Gastrocnemius medialis (tissue), 4 donors: ENCODE data around the gene HSP90AB1. TPM values are rescaled to one million over a fixed set of nuclear protein-coding genes. Genes with fewer than 3 reads are reported as not detected.
A peak's percentile ranks its signal among the peaks of the same experiment; 100 is the strongest.

Source experiments
- ATAC-seq, 2 donors: fragments of 150-250 bp; one replicate each; pipeline ENCODE4 v1.9.1; 2016
- DNase-seq, 2 donors: peaks; one replicate each; pipeline ENCODE4 v3.0.0-alpha.2; 2019
- H3K27ac ChIP-seq, 4 donors: fragments of 200-600 bp; sonication (generic); 1 replicate in 1 of 4; 2 replicates in 3 of 4; pipeline ENCODE4 v1.5.1; 2016 to 2018; ENCODE audit warnings: mild to moderate bottlenecking in 2 of 4, moderate library complexity in 1 of 4
- H3K27me3 ChIP-seq, 3 donors: fragments of 200-600 bp; sonication (generic) in 2 of 3; 1 replicate in 1 of 3; 2 replicates in 2 of 3; pipeline versions ENCODE4 v1.5.1 to v1.6.0; 2016 to 2019; ENCODE audit warnings: mild to moderate bottlenecking in 1 of 3, moderate library complexity in 1 of 3
- H3K36me3 ChIP-seq, 2 donors: fragments of 200-600 bp; sonication (generic) in 1 of 2; one replicate each; pipeline ENCODE4 v1.5.1; 2017 to 2018
- H3K4me1 ChIP-seq, 2 donors: fragments of 200-600 bp; sonication (generic) in 1 of 2; one replicate each; pipeline ENCODE4 v1.5.1; 2016 to 2017; ENCODE audit warnings: mild to moderate bottlenecking in 2 of 2
- H3K4me3 ChIP-seq, 4 donors: fragments of 200-600 bp; sonication (generic) in 3 of 4; 1 replicate in 1 of 4; 2 replicates in 3 of 4; pipeline ENCODE4 v1.5.1; 2016 to 2019; ENCODE audit warnings: mild to moderate bottlenecking in 2 of 4
- H3K9me3 ChIP-seq, 3 donors: fragments of 200-600 bp; sonication (generic) in 2 of 3; 1 replicate in 1 of 3; 2 replicates in 2 of 3; pipeline ENCODE4 v1.5.1; 2016 to 2019
- CTCF ChIP-seq, 5 experiments: fragments of 450-650 bp in 3 of 5; fragments of 200-600 bp in 2 of 5; sonication (generic) in 2 of 5; IDR thresholded peaks in 4 of 5; conservative IDR thresholded peaks in 1 of 5; 1 replicate in 4 of 5; 2 replicates in 1 of 5; pipeline ENCODE4 v1.5.1; 2016 to 2019; ENCODE audit warnings: antibody characterized with exemption in 5 of 5, mild to moderate bottlenecking in 3 of 5, moderate library complexity in 3 of 5
- POLR2A ChIP-seq, 2 donors: fragments of 450-650 bp; IDR thresholded peaks; one replicate each; pipeline ENCODE4 v1.6.1; 2017; ENCODE audit warnings: antibody characterized with exemption in 2 of 2, mild to moderate bottlenecking in 2 of 2, moderate library complexity in 2 of 2
- in situ Hi-C, 4 donors: fragments of 200-750 bp; cut with MboI; loops; one replicate each; pipeline versions ENCODE4 v1.15.0 to v1.8.0; 2017; ENCODE audit warnings: low sequenced_read_pairs in 4 of 4
- intact Hi-C: fragments of 100-400 bp; cut with DNase I; formaldehyde crosslinking; loops from one replicate; pipeline ENCODE4 v1.15.1; 2023; ENCODE audit warnings: low total_unique reads
- total RNA-seq, 4 donors: library from RNA; depleted of rRNA; stranded (reverse); fragments of >200 nt; gene quantifications; one replicate each; pipeline versions ENCODE4 v1.1.0 to v1.2.3, GENCODE V29; 2016

HSP90AB1 gene
- total RNA-seq, 4 donors from 2014 or later: 878 to 1,576 (median 1,106) TPM

DNA sequence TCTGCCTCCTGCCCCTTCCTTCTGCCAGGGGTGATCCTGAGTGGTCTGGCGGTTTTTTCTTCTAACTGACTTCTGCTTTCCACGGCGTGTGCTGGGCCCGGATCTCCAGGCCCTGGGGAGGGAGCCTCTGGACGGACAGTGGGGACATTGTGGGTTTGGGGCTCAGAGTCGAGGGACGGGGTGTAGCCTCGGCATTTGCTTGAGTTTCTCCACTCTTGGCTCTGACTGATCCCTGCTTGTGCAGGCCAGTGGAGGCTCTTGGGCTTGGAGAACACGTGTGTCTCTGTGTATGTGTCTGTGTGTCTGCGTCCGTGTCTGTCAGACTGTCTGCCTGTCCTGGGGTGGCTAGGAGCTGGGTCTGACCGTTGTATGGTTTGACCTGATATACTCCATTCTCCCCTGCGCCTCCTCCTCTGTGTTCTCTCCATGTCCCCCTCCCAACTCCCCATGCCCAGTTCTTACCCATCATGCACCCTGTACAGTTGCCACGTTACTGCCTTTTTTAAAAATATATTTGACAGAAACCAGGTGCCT is 13.3 kb upstream of the HSP90AB1 start:
- intact Hi-C loops (loop anchor here (1.0 kb wide), 3 partner anchors 12 to 61 kb away; partner anchors contain the start of gene SLC35B2), in situ Hi-C loops (loop anchor here in 2 of 4 donors (10.0 to 25.0 kb wide), 2 partner anchors 59 to 121 kb away; no protein-coding TSS in a partner anchor)
- no peaks in the 10 kb centered on the region for H3K9me3 ChIP-seq
- no peak for TF ChIP-seq POLR2A (IDR thresholded peaks at IDR 0.05)
- no peak for TF ChIP-seq CTCF (IDR thresholded peaks at IDR 0.05 in 4 of 5, conservative IDR thresholded peaks at IDR 0.05 in 1 of 5)
- DNase-seq: no peak
- peaks cover 0 to 8% of the 10 kb centered on the region in 2 donors for H3K36me3 ChIP-seq
- peaks cover 59 to 64% of the 10 kb centered on the region in 2 donors for H3K4me1 ChIP-seq
- H3K4me3 ChIP-seq: no peak overlapping the region
- peak overlapping the region; percentile 95 to 99 (median 98) for H3K27ac ChIP-seq
- no peak for ATAC-seq
- H3K27me3 ChIP-seq: no peaks in the 10 kb centered on the region

DNA sequence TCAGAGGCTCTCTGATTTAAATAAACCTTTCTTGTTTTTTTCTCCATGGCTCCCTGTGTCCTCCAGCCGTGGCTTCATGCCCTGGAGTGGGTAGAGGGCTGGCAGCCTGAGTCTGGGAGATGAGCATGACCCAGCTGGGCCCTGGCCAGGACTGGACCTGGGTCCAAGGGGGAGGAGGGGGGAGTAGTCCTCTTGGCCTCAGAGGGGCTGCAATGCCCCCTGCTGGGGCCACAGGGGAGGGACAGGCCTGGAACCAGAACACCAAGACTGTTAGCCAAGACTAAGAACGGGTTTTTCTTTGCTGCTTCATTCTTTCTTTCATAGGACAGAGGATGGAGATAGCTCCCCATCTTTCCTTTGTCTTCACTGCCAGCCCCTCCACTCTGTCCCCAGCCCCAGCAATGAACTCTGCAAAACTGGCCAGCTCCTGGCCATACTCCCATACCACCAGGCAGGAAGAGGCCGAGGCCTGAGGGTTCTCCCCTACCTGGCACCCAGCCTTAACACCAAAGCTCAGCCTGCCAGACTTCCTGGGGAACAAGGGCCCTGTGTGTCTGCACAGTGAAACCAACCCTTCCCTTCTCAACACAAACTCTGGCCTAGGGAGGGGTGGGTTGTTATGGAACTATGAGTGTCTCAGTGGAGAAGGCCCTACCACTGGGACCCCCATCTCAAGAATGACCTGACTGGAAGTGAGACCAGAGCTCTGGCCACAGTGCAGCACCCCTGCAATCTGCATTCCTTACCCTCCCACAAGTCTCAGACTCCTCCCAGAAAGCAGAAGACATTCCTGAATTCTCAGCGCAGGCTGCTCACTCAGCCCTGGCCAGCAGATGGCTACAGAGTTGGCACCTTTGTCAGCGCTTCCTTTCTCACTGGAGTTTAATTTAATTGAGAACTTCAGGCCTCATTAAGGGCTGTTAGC is 12.5 kb upstream of the HSP90AB1 start:
- Histone ChIP-seq H3K9me3 (no peaks in the 10 kb centered on the region), H3K4me3 (no peak overlapping the region), H3K27me3 (no peaks in the 10 kb centered on the region), H3K27ac (peak overlapping the region; percentile 95 to 99 (median 98)), H3K4me1 (peaks cover 53 to 56% of the 10 kb centered on the region in 2 donors), H3K36me3 (peaks cover 0 to 8% of the 10 kb centered on the region in 2 donors)
- intact Hi-C loops (loop anchor here (1.0 to 5.0 kb wide), 4 partner anchors 13 to 127 kb away; partner anchors contain the start of gene SLC35B2), in situ Hi-C loops (loop anchor here in 3 of 4 donors (5.0 to 25.0 kb wide), 3 partner anchors 60 to 122 kb away; no protein-coding TSS in a partner anchor)
- peak; percentile 75 to 95 for DNase-seq
- TF ChIP-seq CTCF (IDR thresholded peaks at IDR 0.05 in 4 of 5, conservative IDR thresholded peaks at IDR 0.05 in 1 of 5): peak; percentile 81 to 93 (median 90)
- peak in 1 of 2 donors; percentile 26 for TF ChIP-seq POLR2A (IDR thresholded peaks at IDR 0.05)
- peak; percentile 44 to 50 for ATAC-seq

- DNase-seq: no peak
- peaks cover 44 to 47% of the 10 kb centered on the region in 2 donors for H3K4me1 ChIP-seq
- H3K9me3 ChIP-seq: no peaks in the 10 kb centered on the region
- H3K36me3 ChIP-seq: peaks cover 0 to 8% of the 10 kb centered on the region in 2 donors
- no peak for ATAC-seq
- H3K27ac ChIP-seq: peak overlapping the region; percentile 95 to 99 (median 98)
- in situ Hi-C loops (loop anchor here in 3 of 4 donors (5.0 to 25.0 kb wide), 3 partner anchors 60 to 123 kb away; no protein-coding TSS in a partner anchor), intact Hi-C loops (loop anchor here (5.0 kb wide), 1 partner anchor 128 kb away; no protein-coding TSS in a partner anchor)
- no peak overlapping the region for H3K4me3 ChIP-seq
- TF ChIP-seq POLR2A (IDR thresholded peaks at IDR 0.05) (no peak), CTCF (IDR thresholded peaks at IDR 0.05 in 4 of 5, conservative IDR thresholded peaks at IDR 0.05 in 1 of 5) (no peak)
- H3K27me3 ChIP-seq: no peaks in the 10 kb centered on the region
Observed at GRCh38 chr6:44235269-44235668, 11.6 kb upstream of the HSP90AB1 start.

DNA sequence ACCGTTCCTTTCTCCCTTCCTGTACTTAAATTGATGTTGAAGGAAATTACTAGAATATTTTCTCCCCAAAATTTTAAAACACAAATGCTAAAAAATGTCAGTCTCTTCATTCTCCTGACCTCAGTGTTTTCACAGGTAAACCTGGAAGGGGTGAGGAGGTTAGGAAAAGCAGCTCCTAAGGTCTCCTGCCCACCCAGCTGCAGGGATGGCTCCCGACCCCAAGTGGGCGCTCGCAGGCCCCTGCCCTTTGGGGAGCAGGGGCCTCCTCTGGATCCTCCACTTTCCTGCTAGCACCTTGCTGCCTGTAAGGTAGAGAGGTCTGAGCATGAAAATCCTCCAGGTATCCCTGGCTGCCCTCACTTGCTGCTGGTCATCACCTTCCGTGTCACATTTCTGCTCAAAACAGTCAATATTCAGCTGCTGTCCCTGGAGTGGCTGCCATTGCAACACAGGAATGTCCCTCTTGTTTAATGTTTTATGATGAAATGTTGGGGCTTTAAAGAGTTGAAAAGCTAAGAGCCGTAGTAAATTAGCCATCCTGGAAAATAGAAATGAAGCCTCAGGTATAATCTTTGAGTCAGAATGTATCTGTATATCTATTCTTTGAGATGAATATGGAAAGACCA is 10.9 kb upstream of the HSP90AB1 start:
- no peak for DNase-seq
- H3K9me3 ChIP-seq: no peaks in the 10 kb centered on the region
- in situ Hi-C loops: loop anchor here in 3 of 4 donors (5.0 to 25.0 kb wide), 3 partner anchors 61 to 124 kb away; no protein-coding TSS in a partner anchor
- no peak overlapping the region for H3K4me3 ChIP-seq
- H3K27me3 ChIP-seq: no peaks in the 10 kb centered on the region
- TF ChIP-seq POLR2A (IDR thresholded peaks at IDR 0.05) (no peak), CTCF (IDR thresholded peaks at IDR 0.05 in 4 of 5, conservative IDR thresholded peaks at IDR 0.05 in 1 of 5) (no peak)
- peaks cover 0 to 8% of the 10 kb centered on the region in 2 donors for H3K36me3 ChIP-seq
- ATAC-seq: no peak
- H3K4me1 ChIP-seq: peaks cover 40 to 47% of the 10 kb centered on the region in 2 donors
- peak overlapping the region; percentile 95 to 99 (median 98) for H3K27ac ChIP-seq
- intact Hi-C loops: loop anchor here (5.0 kb wide), 1 partner anchor 129 kb away; no protein-coding TSS in a partner anchor
